ENCODE data around the gene ATP13A3. TPM values are rescaled to one million over a fixed set of nuclear protein-coding genes. Genes with fewer than 3 reads are reported as not detected.

ATP13A3 gene
- total and polyA plus RNA-seq, 9 of the 15 experiments (the other 6 are each of a cell fraction or from before 2014, with no cell fraction given) = 16.6 to 135 (median 86.6) TPM

DNA sequence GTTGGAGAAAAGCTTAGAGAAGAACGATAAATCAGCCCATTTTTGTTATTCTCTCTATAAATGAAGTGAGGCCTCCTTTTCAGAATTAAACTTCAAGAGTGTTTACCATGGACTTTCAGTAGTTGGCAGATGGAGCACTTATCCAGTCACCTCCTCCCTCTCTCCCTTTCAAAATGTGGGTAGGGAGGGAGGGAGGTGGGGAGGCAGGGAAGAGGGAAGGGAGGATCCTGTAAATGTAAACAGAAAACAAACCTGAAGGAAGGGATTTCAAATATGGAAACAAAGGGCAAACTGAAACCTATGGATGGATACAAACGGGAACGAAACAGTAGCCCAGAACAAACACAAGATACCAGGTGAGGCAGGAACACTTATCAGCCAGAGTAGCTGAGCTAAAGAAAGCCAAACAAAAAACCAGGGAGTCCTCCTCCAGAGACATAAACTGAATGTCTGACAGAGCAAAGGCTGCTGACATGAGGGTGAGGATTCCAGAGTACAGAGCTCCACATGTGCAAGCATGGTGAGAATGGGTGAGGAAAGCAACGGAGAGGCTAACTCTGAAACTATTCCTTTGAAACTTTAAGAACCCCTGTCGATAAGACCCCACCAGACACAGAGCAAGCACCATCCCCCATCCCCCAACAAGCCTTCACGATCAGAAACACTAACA lies 46.8 kb downstream of the ATP13A3 start:
- Histone ChIP-seq H3K27ac (ENCODE audit: extremely low read depth, low read depth, low read length) (no peak overlapping the region), H3K36me3 (ENCODE audit: control insufficient read depth, insufficient read depth, low read length) (peaks cover 88% of the 10 kb centered on the region), H3K9me1 (ENCODE audit: control insufficient read depth, insufficient read depth, low read length) (no peaks in the 10 kb centered on the region), H3K4me1 (replicated peaks in 1 of 2; ENCODE audit: control insufficient read depth in 2 of 2, insufficient read depth in 2 of 2, low read length in 2 of 2) (no peaks in the 10 kb centered on the region; a peak in 1 of 5 replicates), H3K9me3 (replicated peaks; ENCODE audit: control insufficient read depth, insufficient read depth, low read depth, low read length) (no peaks in the 10 kb centered on the region), H4K20me1 (replicated peaks; ENCODE audit: control insufficient read depth, insufficient read depth, low read length) (no peaks in the 10 kb centered on the region), H3K79me2 (ENCODE audit: control insufficient read depth, insufficient read depth, low read length) (no peaks in the 10 kb centered on the region), H3K27me3 (ENCODE audit: control insufficient read depth in 2 of 2, insufficient read depth in 2 of 2, low read length in 2 of 2) (no peaks in the 10 kb centered on the region), H3K4me3 (no peak overlapping the region), H3K9ac (ENCODE audit: insufficient read depth in 1 of 2, low read depth in 2 of 2, low read length in 2 of 2) (no peak overlapping the region), H3K4me2 (ENCODE audit: insufficient read depth, low read length) (no peak overlapping the region), H2AFZ (ENCODE audit: low read depth, low read length) (no peak overlapping the region)
- 90% methylated on average over 6 of the region's 6 CpGs for WGBS (ENCODE audit: insufficient coverage, low coverage, missing lambda C conversion rate)
- CTCF ChIA-PET (ENCODE audit: low intra/inter-chr PET ratio) = no interaction called here
- in situ Hi-C loops (cut with MboI) (no loop called here), intact Hi-C loops (cut with micrococcal nuclease) (no loop called here)
- DNase-seq (ENCODE audit: extremely low read depth in 1 of 4, low spot score in 3 of 4) (no peak), FAIRE-seq (no peak), ATAC-seq (no peak)
- no TSS peak for BruUV-seq (replicated peaks)
- POLR2A ChIA-PET = interaction anchor here (1.1 kb wide), 1 partner anchor 10 kb away, joined by 4 read pairs; no protein-coding TSS in a partner anchor
- no peak for TF ChIP-seq TBP (optimal IDR thresholded peaks at IDR 0.05; ENCODE audit: low read depth, low read length)
- TF ChIP-seq, protein P1, sequence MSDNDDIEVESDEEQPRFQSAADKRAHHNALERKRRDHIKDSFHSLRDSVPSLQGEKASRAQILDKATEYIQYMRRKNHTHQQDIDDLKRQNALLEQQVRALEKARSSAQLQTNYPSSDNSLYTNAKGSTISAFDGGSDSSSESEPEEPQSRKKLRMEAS (CRISPR knock-in tag; IDR thresholded peaks at IDR 0.05) = no peak
- TF ChIP-seq, protein P2, sequence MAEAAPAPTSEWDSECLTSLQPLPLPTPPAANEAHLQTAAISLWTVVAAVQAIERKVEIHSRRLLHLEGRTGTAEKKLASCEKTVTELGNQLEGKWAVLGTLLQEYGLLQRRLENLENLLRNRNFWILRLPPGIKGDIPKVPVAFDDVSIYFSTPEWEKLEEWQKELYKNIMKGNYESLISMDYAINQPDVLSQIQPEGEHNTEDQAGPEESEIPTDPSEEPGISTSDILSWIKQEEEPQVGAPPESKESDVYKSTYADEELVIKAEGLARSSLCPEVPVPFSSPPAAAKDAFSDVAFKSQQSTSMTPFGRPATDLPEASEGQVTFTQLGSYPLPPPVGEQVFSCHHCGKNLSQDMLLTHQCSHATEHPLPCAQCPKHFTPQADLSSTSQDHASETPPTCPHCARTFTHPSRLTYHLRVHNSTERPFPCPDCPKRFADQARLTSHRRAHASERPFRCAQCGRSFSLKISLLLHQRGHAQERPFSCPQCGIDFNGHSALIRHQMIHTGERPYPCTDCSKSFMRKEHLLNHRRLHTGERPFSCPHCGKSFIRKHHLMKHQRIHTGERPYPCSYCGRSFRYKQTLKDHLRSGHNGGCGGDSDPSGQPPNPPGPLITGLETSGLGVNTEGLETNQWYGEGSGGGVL (CRISPR knock-in tag; IDR thresholded peaks at IDR 0.05) = no peak
- no peak for TF ChIP-seq ZSCAN32 (CRISPR knock-in tag; IDR thresholded peaks at IDR 0.05)
- no peak for TF ChIP-seq ZNF23 (CRISPR knock-in tag; IDR thresholded peaks at IDR 0.05)
- no peak for TF ChIP-seq ZNF586 (CRISPR knock-in tag; conservative IDR thresholded peaks at IDR 0.05)
- TF ChIP-seq, protein P3, sequence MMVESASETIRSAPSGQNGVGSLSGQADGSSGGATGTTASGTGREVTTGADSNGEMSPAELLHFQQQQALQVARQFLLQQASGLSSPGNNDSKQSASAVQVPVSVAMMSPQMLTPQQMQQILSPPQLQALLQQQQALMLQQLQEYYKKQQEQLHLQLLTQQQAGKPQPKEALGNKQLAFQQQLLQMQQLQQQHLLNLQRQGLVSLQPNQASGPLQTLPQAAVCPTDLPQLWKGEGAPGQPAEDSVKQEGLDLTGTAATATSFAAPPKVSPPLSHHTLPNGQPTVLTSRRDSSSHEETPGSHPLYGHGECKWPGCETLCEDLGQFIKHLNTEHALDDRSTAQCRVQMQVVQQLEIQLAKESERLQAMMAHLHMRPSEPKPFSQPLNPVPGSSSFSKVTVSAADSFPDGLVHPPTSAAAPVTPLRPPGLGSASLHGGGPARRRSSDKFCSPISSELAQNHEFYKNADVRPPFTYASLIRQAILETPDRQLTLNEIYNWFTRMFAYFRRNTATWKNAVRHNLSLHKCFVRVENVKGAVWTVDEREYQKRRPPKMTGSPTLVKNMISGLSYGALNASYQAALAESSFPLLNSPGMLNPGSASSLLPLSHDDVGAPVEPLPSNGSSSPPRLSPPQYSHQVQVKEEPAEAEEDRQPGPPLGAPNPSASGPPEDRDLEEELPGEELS (CRISPR knock-in tag; IDR thresholded peaks at IDR 0.05; ENCODE audit: borderline replicate concordance) = no peak
- no peak for TF ChIP-seq PYGO2 (tag; IDR thresholded peaks at IDR 0.05)
- TF ChIP-seq, protein P4, sequence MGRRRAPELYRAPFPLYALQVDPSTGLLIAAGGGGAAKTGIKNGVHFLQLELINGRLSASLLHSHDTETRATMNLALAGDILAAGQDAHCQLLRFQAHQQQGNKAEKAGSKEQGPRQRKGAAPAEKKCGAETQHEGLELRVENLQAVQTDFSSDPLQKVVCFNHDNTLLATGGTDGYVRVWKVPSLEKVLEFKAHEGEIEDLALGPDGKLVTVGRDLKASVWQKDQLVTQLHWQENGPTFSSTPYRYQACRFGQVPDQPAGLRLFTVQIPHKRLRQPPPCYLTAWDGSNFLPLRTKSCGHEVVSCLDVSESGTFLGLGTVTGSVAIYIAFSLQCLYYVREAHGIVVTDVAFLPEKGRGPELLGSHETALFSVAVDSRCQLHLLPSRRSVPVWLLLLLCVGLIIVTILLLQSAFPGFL (CRISPR knock-in tag; IDR thresholded peaks at IDR 0.05) = no peak
- no peak for TF ChIP-seq NFIC (IDR thresholded peaks at IDR 0.05)
- TF ChIP-seq, protein P5, sequence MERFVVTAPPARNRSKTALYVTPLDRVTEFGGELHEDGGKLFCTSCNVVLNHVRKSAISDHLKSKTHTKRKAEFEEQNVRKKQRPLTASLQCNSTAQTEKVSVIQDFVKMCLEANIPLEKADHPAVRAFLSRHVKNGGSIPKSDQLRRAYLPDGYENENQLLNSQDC (CRISPR knock-in tag; IDR thresholded peaks at IDR 0.05) = no peak
- no peak for TF ChIP-seq PTTG1 (tag; IDR thresholded peaks at IDR 0.05; ENCODE audit: low read depth)
- TF ChIP-seq RBM14 (IDR thresholded peaks at IDR 0.05; ENCODE audit: borderline replicate concordance, insufficient read depth, low read depth, low read length) = no peak
- TF ChIP-seq FOS (IDR thresholded peaks at IDR 0.05; ENCODE audit: extremely low read depth, insufficient read length) = no peak
- TF ChIP-seq, protein P6, sequence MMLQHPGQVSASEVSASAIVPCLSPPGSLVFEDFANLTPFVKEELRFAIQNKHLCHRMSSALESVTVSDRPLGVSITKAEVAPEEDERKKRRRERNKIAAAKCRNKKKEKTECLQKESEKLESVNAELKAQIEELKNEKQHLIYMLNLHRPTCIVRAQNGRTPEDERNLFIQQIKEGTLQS (IDR thresholded peaks at IDR 0.05) = no peak
- TF ChIP-seq, protein P6 (CRISPR knock-in tag; conservative IDR thresholded peaks at IDR 0.05) = no peak
